GM04503 (cell line): ENCODE measurements around the gene SLC8A1.
A peak's percentile ranks its signal among the peaks of the same experiment; 100 is the strongest.

Experiments used
- DNase-seq: peaks from one replicate; pipeline ENCODE4 v3.0.0-alpha.2; 2012; ENCODE audit warnings: low read depth

SLC8A1 gene

DNA sequence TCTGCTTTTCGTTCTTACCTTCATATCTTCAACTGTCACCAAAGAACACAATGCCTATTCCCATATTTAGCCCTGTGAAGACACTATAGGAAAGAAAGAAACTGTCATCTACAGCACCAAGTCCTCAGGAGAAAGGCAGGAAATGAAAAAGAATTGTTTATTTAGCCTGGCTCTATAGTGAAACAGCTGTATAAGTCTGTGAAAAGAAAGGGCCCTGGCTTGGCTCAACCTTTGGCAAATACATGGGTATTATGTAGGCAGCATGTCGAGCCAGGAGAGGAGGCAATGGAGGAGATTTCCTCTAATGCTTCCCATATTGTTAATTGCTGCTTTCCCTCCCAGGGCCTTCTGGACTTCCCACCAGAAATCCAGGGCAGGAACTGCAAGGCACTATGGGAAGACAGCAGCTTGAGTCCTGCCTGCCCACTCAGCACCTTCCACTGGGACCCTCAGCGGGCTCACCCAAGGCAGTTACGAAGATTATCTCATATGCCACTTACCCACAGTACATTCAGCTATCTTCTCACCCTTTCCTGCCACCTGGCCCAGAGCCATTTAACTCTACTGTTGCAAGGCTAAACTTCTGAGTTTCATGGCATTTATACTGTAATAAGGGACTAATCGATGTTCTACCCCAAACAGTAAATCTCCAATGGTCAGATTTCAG, 30.1 kb downstream of the SLC8A1 start:
- DNase-seq: no peak

DNA sequence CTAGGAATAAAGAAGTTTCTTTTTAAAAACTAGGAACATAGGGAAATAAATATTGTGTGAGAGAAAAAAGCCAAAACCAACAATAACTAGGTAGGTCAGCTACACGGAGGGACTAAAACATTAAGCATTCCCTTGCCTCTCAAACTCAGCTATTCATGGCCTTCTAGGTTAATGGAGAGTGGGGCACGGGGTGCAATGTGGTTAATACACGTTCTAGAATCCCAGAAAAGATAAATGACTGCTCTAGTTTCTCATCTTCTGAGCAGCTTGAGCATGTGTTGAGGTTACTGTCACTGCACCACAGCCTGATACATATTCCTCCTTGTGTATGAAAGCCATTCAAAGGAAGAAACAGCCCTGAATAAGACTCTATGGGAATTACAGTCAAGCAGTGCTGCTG, 31.4 kb downstream of the SLC8A1 start:
- DNase-seq: no peak

DNA sequence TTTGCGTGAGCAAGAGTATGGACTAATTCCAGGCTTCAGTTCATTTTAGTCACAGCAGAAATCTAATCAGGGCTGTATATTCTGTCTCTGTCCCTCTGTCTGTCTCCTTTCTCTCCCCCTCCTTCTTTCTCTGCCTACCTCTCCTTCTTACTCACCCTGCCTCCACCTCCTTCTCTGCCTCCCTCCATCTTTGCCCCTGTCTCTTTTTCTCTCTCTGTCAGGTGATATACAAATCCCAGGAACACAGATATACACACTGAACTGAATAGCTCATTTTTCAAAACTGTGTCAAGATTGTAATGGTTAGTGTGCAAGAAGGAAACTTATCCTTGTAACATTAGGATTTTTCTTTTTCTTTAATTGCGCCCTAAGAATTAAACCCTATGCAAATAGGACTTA, 32.5 kb downstream of the SLC8A1 start:
- DNase-seq: no peak

DNA sequence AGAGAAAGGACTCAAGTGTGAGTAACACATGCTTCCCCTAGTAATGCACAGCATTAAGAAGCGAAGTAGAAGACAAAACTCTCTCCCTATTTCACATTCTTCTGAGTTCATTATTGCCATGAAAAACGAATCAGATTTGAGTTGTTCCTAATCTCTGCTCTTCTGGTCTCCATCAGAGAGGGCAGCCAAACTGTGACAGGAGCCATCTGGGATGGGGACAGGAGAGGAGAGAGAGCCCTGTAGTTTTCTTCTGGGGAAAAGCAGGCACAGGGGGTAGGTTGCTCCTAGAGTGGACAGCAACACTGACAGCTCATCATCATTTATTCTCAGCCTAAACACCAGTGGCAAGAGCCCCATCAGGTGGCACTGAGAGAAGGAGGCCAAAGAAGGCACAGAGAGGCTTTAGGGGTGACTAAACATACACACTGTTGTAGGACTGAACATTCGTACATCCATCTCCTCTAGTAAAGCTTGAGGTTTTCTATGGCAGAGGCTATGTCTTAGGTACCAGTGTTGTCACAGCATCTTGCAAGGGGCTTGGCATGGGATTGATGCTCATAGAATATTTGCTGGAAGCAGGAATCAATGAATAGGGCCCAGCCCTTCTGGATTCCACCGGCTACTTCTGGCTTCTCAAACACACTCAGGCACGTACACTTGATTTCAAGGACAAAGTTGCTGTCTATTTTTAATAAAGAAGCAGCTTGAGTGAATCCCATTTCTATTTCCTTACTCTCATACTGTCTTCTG, 33.1 kb downstream of the SLC8A1 start:
- DNase-seq: no peak

DNA sequence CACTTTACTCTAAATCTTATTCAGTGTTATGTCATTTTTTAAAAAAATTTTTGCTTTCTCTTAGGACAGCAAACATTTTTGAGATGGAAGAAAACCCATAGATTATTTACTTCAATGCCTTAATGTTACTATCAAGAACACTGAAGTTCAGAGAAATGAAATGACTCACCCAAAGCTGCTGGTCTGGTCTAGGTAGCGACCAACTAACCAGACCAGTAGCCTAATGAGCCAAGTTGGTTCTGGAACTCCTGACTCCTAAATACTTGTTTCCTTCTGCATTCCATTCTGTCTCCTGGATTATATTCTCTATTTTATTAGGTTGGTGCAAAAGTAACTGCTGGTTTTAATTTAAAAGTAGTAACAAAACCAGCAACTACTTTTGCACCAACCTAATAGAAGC, 35.4 kb downstream of the SLC8A1 start:
- DNase-seq: no peak

DNA sequence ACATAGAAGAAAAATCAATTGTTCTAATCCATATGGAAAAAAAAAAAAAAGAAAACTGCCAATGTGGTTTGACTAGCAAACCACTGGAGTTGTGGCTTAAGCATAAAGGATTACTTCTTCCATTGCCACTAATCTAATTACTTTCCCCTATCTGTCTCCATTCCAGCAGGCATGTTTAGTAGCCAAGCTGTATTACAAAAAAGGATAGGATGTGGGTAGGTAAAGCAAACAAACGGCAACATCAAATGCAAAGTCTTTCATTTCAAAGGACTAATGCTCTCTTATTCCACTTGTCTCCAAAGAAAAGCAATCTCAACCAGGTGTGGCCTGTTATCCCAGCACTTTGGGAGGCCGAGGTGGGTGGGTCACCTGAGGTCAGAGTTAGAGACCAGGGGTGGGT, 36.5 kb downstream of the SLC8A1 start:
- DNase-seq: no peak

DNA sequence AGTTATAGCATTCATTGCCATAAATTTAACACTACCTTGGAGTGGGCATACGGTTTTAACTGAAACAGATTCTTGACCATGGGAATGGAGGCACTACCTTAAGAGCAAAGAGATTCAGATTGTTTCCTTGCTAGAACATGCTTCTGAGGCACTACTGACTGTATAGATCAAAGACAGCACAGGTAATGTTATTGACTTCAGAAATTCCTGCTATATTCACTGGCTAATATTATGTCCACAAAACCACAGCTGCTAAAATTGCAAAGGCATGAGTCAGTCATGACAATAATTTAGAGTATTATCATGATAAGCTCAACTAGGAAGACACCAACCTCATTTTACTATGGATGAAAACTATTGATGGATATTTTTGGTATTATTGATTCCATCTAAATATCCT, 39.4 kb downstream of the SLC8A1 start:
- DNase-seq: no peak

DNA sequence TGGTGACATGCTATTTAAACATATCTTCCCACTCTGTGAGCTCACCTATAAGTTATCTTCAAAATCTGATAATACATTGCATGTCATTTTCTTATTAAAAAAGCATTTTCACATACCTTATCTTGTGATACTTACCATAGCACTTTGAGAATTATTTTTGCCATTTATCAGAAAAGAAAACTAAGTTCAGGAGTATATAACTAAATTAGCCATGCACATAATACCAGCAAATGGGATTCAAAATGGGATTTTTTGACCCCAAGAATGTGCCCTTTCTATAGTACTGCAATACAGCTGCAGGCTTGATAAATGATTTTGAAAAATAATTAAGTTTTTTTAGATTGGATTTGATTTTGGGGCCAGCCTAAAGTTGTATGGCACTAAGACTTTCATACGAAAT, 41.2 kb downstream of the SLC8A1 start:
- no peak for DNase-seq

DNA sequence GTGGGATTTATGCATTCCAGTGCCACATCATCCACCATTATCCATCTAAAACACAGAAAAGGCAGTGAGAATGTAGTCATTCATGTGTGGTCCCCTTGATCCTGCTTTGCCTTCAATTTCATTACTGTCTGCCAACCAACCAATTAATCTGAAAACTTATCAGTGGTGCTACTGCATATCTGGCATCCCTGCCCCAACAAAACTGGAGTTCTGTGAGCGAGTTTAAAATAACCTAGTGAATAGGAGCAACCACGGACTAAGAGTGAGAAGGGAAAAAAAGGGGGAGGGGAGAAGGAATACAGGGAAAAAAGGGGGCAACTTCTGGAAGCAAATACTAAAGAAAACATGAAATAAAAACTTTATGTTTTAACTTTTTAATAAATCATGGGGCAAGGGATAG, 42.2 kb downstream of the SLC8A1 start:
- DNase-seq: no peak

DNA sequence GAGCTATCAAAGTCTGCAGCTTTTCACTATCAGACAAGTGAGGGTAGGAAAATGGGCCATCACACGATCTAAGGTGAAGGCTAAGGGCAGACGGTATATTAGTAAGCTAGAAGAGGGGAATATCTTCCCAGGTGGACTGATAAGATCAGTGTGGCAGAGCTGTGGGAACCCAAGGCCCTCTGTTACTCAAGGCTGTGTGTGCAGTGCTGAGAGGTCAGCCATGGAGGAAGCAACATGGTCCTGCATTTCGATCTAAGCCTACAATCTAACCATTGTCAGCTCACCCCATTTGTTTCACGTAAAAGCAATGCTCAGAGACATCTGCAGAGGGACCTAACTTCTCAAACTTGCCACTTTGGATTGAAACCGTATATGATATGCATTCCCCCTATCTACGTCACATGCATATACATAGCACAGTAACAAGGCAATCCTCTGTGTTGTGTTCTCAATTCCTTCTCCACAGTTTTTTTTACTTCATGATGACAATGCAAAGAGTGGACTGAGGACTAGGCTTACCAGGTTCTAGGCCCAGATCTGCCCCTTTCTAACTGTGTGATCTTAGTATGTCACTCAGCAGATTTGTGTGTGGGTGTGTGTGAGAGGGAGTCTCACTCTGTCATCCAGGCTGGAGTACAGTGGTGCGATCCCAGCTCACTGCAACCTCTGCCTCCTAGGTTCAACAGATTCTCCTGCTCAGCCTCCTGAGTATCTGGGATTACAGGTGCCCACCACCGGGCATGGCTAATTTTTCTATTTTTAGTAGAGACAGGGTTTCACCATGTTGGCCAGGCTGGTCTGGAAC, 45.2 kb downstream of the SLC8A1 start:
- no peak for DNase-seq

DNA sequence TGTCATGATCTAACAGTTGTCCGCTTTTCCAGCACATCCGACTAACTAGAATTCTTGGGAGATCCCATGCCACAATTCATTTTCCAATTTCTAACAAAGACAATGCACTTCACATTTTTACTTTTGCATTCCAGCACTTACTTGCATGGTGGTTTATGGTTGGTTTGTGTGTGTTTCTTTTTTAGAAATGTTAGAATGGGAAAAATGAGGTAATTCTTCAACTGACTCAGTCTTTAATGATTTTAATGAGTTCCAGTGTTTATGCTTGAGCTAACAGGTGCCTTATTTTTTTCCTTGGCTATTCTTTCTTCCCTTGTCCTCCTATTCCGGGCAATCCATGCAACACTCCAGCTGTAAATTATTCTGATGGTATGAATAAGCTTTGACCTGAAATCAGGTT, 46.4 kb downstream of the SLC8A1 start:
- DNase-seq: peak; percentile 51

DNA sequence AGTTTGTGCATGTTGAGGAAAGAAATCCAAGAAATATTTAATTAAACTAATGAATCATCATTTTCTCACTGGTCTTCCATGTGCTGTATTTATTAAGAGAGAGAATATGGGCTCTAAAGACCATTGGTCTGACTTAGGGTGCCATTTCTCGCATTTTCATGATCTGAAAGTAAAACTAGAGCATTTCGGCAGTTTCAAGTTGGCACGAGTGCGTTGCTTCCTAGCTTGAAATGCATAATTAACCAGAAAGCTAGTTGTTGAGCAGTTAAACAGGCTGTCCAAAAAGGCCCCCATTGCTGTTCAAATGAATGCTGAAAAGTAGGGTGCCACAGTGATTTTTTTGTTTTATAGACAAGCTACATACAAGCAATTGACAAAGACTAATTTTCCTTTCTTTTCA, 47.4 kb downstream of the SLC8A1 start:
- no peak for DNase-seq

DNA sequence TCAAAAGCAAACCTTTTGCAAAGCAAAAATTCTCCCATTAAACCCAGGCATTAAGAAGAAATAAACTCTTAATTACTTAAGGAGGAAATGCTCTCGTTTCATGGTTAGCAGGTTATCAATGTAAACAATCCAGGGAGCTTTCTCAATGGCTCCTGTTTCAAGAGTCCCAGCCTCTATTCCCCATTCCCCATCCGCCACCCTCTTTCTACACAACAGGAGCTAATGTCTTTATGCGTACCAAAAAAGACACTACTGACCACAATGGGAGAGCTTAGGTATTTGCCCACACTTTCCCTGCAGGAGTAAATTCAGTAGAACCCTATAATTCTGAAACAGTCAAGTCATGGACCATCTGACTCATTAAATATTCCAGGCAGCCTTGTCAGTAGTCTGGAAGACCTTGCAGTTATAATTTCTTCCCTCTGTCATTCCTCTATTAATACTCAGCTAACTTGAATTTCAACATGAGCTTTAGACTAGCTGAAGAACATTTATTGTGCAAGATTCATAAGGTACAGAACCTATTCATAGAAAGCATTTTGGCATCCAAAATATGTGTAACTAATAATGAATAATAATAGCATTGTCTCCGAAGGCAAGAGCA, 48.6 kb downstream of the SLC8A1 start:
- DNase-seq: peak; percentile 91

DNA sequence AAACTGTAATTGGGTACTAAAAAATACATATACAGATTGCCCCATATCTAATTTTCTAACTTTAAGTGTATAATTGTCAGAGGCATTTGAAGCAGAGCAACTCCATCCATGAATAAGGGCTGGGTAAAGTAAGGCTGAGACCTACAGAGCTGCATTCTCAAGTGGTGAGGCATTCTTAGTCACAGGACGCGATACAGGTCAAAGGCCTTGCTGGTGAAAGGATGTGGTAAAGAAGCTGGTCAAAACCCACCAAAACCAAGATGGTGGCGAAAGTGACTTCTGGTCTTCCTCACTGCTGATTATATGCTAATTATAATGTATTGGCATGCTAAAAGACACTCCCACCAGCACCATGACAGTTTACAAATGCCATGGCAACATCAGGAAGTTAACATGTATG, 50.0 kb downstream of the SLC8A1 start:
- DNase-seq: peak; percentile 59

DNA sequence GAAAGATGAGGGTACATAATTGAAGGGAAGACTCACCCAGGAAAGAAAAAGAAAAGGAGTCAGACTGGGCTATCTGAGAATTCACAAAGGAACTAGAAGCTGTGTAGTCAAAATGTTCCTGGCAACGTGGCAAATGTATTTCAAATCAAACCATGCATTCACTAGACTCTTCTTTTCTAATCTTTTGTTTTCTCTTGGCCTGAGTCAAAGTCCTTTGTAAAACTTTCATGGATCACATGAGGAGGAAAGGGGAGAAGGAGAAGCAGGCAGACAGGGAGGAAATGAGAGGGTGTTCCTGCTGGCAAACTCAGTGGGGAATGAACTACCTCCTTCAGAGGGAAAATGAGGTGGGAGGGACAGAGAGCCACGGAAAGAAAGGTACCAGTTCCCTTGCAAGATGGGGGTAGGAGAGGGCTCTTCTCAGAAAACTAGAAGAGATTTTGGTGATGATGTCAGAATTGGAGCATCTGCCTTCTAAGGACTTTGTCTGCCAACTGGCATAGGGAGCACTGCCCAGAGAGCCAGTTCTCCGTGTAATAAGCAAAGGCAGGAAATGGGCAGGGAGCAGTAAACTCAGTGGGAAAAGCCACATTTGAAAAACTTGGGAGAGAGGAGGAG, 51.4 kb downstream of the SLC8A1 start:
- DNase-seq: no peak

DNA sequence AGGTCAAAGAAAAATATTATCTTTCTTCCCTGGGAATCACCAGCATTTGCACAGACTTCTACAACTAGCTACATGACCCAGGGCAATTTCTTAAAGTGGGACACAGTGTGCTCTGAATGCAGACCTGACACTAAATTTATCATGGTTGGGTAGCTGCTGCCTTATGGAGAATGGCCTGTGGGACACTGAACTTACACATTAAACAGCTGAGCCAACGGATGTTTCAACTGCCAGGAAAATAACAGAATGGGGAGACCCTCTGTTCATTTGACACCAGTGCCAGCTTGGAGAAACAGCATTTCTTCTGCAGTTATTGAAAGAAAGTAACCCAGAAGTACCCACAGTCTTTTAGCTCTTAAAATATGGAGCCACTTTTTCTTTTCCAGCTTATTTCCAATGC, 54.1 kb downstream of the SLC8A1 start:
- no peak for DNase-seq

DNA sequence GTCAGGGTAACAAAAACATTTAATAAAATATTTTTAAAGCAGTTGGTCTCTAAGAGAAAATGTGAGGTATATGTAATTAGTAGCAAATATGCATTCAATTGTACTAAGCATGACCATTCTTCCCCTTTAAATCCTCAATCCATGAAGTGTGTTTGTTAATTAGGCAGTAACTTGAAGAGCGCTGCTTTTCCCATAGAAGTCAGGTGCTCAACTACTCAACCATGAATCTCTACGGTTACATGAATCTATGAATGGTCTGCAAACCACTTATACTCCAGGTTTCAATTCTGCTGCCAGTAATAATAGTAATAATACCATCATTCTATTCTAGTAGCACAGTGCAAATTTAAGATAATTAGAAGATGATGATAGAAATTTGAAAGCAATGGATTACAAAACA, 55.8 kb downstream of the SLC8A1 start:
- DNase-seq: no peak

DNA sequence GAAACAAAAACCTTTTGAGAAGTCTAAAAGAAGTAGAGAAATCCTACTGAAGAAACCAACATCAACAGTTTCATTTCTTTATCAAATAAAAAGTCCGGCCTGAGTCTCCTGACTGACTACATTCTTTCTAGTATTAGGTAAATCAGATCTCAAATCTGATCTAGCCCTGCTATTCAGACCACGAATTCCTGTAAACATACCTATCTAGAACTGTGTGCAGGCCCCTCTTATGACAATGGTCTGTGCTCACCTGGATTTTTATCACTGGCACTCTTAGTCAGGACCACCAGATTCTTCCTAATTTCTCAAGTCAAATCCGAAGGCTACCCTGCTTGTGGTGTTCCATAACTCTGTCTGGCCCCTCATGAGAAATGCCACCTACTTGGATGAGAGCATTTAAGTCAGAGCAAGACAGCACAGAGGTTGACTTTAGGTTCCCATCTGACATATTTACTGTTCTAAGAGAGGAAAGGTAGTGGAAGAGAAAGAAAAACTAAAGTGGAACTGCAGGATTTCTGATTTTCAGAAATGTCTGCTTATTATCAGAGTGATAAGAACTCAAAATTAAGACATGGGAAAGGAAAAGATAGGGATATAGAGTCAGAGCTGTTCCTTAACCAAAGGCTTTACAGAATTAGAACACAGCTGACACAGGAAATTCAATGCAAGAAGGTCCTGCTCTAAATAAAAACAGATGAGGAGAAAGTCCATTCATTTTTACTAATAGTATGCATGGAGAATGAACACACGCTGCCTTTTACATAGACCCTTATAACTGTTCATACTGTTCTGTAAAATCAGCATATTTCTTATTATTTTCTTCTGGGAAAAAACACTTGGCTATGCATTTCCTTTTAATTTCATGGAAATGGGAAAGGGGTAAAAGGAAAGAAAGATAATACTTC, 56.5 kb downstream of the SLC8A1 start:
- DNase-seq: no peak

DNA sequence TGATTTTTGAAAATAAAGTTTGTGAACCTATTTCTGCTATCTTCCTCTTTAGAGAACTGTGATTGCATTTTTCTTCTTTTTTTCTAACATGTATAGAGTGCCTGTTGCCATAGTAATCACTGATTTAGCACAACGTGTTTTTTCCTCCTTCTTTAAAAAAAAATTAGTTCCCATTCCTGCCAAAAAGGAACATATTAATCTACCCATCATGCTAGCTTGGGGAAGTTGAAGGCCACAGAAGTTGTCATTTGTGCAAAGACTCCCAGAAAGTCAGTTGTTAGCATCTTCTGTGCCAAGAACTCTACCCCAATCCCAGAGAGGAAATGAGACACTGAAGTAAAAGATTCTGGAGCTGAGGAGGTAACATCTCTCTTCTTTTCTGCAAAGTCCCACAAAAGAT, 57.3 kb downstream of the SLC8A1 start:
- no peak for DNase-seq

DNA sequence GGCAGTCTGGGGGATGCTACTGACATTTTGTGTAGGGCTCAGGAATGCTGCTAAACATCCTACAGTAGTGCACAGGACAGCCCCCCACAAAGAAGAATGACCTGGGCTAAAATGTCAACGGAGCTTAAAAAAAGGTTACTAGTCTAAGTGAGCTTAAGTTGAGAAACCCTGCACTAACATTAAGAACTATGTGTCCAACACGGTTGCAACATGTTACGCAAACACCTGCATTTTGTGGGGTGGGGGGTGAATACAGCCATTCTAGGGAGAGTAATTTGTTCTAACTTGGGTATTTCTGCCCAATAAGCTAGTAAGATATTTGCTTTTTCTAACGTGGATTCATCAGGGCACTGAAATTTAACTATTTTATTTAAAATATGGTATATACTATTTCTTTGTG, 57.9 kb downstream of the SLC8A1 start:
- no peak for DNase-seq

DNA sequence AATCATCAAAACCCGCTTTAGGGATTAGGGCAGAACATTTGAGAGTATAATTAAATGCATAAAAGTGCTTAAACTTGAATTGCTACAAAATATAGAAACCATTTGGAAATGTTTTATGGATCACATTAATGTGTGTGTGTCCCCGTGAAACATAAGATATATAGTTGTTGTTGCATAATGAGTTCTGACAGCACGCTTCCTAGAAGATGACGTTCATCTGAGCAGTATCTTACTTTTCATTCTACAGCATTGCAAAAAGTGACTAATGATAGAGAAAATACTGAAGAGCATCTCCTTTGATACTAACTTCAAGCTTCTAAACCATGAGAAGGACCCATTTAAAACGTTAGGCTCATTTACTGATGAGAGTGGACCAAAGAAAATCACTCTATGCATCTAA, 63.7 kb downstream of the SLC8A1 start:
- DNase-seq: no peak
